CD14-positive monocyte (primary cell): ENCODE measurements around the gene PATJ. TPM values are rescaled to one million over a fixed set of nuclear protein-coding genes. Genes with fewer than 3 reads are reported as not detected.

Experiments
- DNase-seq, 3 donors: peaks; one replicate each; pipeline ENCODE4 v3.0.0-alpha.2; 2011 to 2022
- H2AFZ ChIP-seq: 2 replicates; pipeline ENCODE4 v1.6.0; 2012; ENCODE audit warnings: mild to moderate bottlenecking, low read depth, low read length, inconsistent platforms; ENCODE audit not compliant: insufficient read depth, poor library complexity, severe bottlenecking
- H3K27ac ChIP-seq, 2 donors: 1 replicate in 1 of 2; 2 replicates in 1 of 2; pipeline ENCODE4 v1.5.1; 2012 to 2013; ENCODE audit warnings: low read length in 2 of 2, control low read depth in 1 of 2, inconsistent platforms in 1 of 2, low read depth in 1 of 2, mild to moderate bottlenecking in 1 of 2
- H3K27me3 ChIP-seq, 2 donors: one replicate each; pipeline versions ENCODE4 v1.6.0 to v1.6.1; 2011 to 2013; ENCODE audit warnings: low read length in 2 of 2; ENCODE audit not compliant: control insufficient read depth in 2 of 2, insufficient read depth in 2 of 2
- H3K36me3 ChIP-seq, 2 donors: replicated peaks in 1 of 2; 1 replicate in 1 of 2; 2 replicates in 1 of 2; pipeline versions ENCODE4 v1.5.1 to v1.6.1; 2012 to 2013; ENCODE audit warnings: low read length in 2 of 2, control low read depth in 1 of 2, inconsistent platforms in 1 of 2, mild to moderate bottlenecking in 1 of 2; ENCODE audit not compliant: insufficient read depth in 2 of 2, control insufficient read depth in 1 of 2
- H3K4me1 ChIP-seq, 2 donors: 1 replicate in 1 of 2; 2 replicates in 1 of 2; pipeline versions ENCODE4 v1.5.1 to v1.6.1; 2012 to 2013; ENCODE audit warnings: low read length in 2 of 2, control low read depth in 1 of 2, inconsistent platforms in 1 of 2, mild to moderate bottlenecking in 1 of 2, moderate library complexity in 1 of 2; ENCODE audit not compliant: insufficient read depth in 2 of 2, control insufficient read depth in 1 of 2
- H3K4me2 ChIP-seq: replicated peaks from 2 replicates; pipeline ENCODE3; 2012; ENCODE audit warnings: low read length, moderate library complexity, mild to moderate bottlenecking; ENCODE audit not compliant: poor library complexity, severe bottlenecking; ENCODE audit errors: extremely low read depth
- H3K4me3 ChIP-seq, 3 experiments: fragments of 200-600 bp in 1 of 3; sonication (generic) in 1 of 3; replicated peaks in 1 of 3; 1 replicate in 2 of 3; 2 replicates in 1 of 3; pipeline ENCODE4 v1.5.1; 2011 to 2013; ENCODE audit warnings: low read length in 3 of 3, mild to moderate bottlenecking in 3 of 3, control low read depth in 2 of 3, low read depth in 2 of 3, inconsistent platforms in 1 of 3, moderate library complexity in 1 of 3
- H3K79me2 ChIP-seq: 2 replicates; pipeline ENCODE4 v1.6.0; 2012; ENCODE audit warnings: mild to moderate bottlenecking, control low read depth, inconsistent platforms, low read length, moderate library complexity; ENCODE audit not compliant: insufficient read depth
- H3K9ac ChIP-seq: 2 replicates; pipeline ENCODE4 v1.6.0; 2017; ENCODE audit warnings: low read length, mild to moderate bottlenecking; ENCODE audit not compliant: insufficient read depth, poor library complexity, severe bottlenecking
- H3K9me3 ChIP-seq, 2 donors: replicated peaks in 1 of 2; 1 replicate in 1 of 2; 2 replicates in 1 of 2; pipeline versions ENCODE4 v1.5.1 to v1.6.1; 2012 to 2013; ENCODE audit warnings: low read length in 2 of 2, control low read depth in 1 of 2; ENCODE audit not compliant: control insufficient read depth in 1 of 2, insufficient read depth in 1 of 2
- H4K20me1 ChIP-seq: 2 replicates; pipeline ENCODE4 v1.6.0; 2012; ENCODE audit warnings: mild to moderate bottlenecking, low read length, control low read depth, moderate library complexity; ENCODE audit not compliant: insufficient read depth
- H3K27ac Mint-ChIP-seq, 7 donors: one replicate each; pipeline ENCODE4 v1.8.0; 2020; ENCODE audit warnings: mild to moderate bottlenecking in 7 of 7, mixed read lengths in 7 of 7, moderate library complexity in 6 of 7, inconsistent platforms in 2 of 7
- H3K27me3 Mint-ChIP-seq, 3 donors: one replicate each; pipeline ENCODE4 v1.8.0; 2021 to 2022; ENCODE audit warnings: low read depth in 3 of 3, mild to moderate bottlenecking in 3 of 3, mixed read lengths in 3 of 3, moderate library complexity in 3 of 3, inconsistent platforms in 1 of 3
- H3K36me3 Mint-ChIP-seq, 2 donors: one replicate each; pipeline ENCODE4 v1.8.0; 2020; ENCODE audit warnings: mixed read lengths in 2 of 2, inconsistent platforms in 1 of 2, mild to moderate bottlenecking in 1 of 2
- H3K4me1 Mint-ChIP-seq: one replicate; pipeline ENCODE4 v1.8.0; 2020; ENCODE audit warnings: mild to moderate bottlenecking, mixed read lengths
- H3K4me3 Mint-ChIP-seq, 2 donors: one replicate each; pipeline ENCODE4 v1.8.0; 2020; ENCODE audit warnings: mild to moderate bottlenecking in 2 of 2, mixed read lengths in 2 of 2, moderate library complexity in 1 of 2
- H3K9me3 Mint-ChIP-seq, 7 donors: one replicate each; pipeline ENCODE4 v1.8.0; 2020 to 2022; ENCODE audit warnings: mixed read lengths in 7 of 7, mild to moderate bottlenecking in 6 of 7, moderate library complexity in 6 of 7, inconsistent platforms in 2 of 7
- CTCF ChIP-seq: fragments of 200-600 bp; IDR thresholded peaks from one replicate; pipeline ENCODE4 v1.8.0; 2022; ENCODE audit warnings: antibody characterized with exemption, mild to moderate bottlenecking
- WGBS: methylation state at CpG from one replicate; pipeline ENCODE4 v1.1.5; 2013; ENCODE audit warnings: missing lambda C conversion rate; ENCODE audit not compliant: insufficient coverage; 5-methylcytosine and 5-hydroxymethylcytosine counted together
- intact Hi-C, 2 donors: fragments of 100-400 bp; cut with micrococcal nuclease; formaldehyde crosslinking; loops; one replicate each; pipeline versions ENCODE4 v1.15.0 to v1.15.1; 2023
- polyA plus RNA-seq, 3 donors: library from polyadenylated mRNA; depleted of rRNA in 1 of 3; unstranded in 2 of 3; stranded (reverse) in 1 of 3; fragments of 300-500 nt in 2 of 3; fragments of >200 nt in 1 of 3; fragmentation: Illumina TruSeq in 2 of 3; gene quantifications; 1 replicate in 2 of 3; 2 replicates in 1 of 3; pipeline ENCODE4 v1.2.3, GENCODE V29; 2012 to 2021

PATJ gene
- polyA plus RNA-seq, 3 donors = 0.01 to 0.23 TPM; not detected in 1

- intact Hi-C loops = no loop called here
- Mint-ChIP-seq H3K27me3 (peaks cover 0 to 8% (median 1%) of the 10 kb centered on the region in 3 donors), H3K4me3 (no peak overlapping the region), H3K27ac (no peak overlapping the region), H3K36me3 (peaks cover 0 to 3% of the 10 kb centered on the region in 2 donors), H3K9me3 (peaks cover 13 to 39% (median 29%) of the 10 kb centered on the region in 7 donors), H3K4me1 (peaks cover 16% of the 10 kb centered on the region)
- H3K9ac ChIP-seq = no peak overlapping the region
- peaks cover 6 to 10% of the 10 kb centered on the region in 2 donors for H3K9me3 ChIP-seq
- DNase-seq = no peak
- 100% methylated on average over 4 of the region's 5 CpGs for WGBS
- no peak overlapping the region for H3K4me3 ChIP-seq
- H3K79me2 ChIP-seq = no peaks in the 10 kb centered on the region
- H3K4me1 ChIP-seq = peaks cover 3 to 16% of the 10 kb centered on the region in 2 donors
- no peaks in the 10 kb centered on the region for H3K36me3 ChIP-seq
- H3K27me3 ChIP-seq = no peaks in the 10 kb centered on the region
- no peak overlapping the region for H3K27ac ChIP-seq
- no peak overlapping the region for H3K4me2 ChIP-seq
- H2AFZ ChIP-seq = no peak overlapping the region
- H4K20me1 ChIP-seq = no peaks in the 10 kb centered on the region
- no peak for TF ChIP-seq CTCF
Observed at GRCh38 chr1:62208087-62208486, 465.8 kb downstream of the PATJ start.

DNA sequence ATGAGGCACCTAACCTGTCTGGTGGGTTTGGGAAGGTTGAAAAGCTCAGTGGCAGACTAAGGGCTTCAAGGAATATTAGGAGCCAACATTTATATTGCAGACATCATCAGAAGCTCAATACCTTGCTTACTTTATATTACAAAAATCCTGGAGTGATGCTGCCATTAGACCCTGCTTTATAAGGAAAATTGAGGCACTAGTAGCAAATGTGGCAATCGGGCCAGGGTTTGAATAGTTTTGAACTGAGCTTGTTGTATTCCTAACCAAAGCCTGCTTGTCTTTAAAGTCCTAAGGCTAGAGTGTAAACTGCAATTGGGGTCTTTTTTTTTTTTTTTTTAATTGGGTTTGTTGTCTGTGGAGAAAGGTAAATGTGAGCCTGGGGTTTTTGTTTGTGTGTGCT, 466.7 kb downstream of the PATJ start:
- H2AFZ ChIP-seq = no peak overlapping the region
- peaks cover 6 to 10% of the 10 kb centered on the region in 2 donors for H3K9me3 ChIP-seq
- peaks cover 3 to 16% of the 10 kb centered on the region in 2 donors for H3K4me1 ChIP-seq
- Mint-ChIP-seq H3K4me1 (peaks cover 16% of the 10 kb centered on the region), H3K27ac (no peak overlapping the region), H3K36me3 (peaks cover 0 to 3% of the 10 kb centered on the region in 2 donors), H3K27me3 (peaks cover 0 to 4% (median 1%) of the 10 kb centered on the region in 3 donors), H3K4me3 (no peak overlapping the region), H3K9me3 (peaks cover 13 to 39% (median 29%) of the 10 kb centered on the region in 7 donors)
- H3K36me3 ChIP-seq = no peaks in the 10 kb centered on the region
- no peak for DNase-seq
- H3K27ac ChIP-seq = no peak overlapping the region
- WGBS = 71% methylated on average over 1 of the region's 1 CpG
- no peak overlapping the region for H3K4me2 ChIP-seq
- H3K4me3 ChIP-seq = no peak overlapping the region
- no peaks in the 10 kb centered on the region for H3K79me2 ChIP-seq
- TF ChIP-seq CTCF = no peak
- H3K27me3 ChIP-seq = no peaks in the 10 kb centered on the region
- H3K9ac ChIP-seq = no peak overlapping the region
- no peaks in the 10 kb centered on the region for H4K20me1 ChIP-seq
- intact Hi-C loops = no loop called here
